Measurements from ENCODE around the gene QSOX1. TPM values are rescaled to one million over a fixed set of nuclear protein-coding genes. Genes with fewer than 3 reads are reported as not detected.
A peak's percentile ranks its signal among the peaks of the same experiment; 100 is the strongest.

The QSOX1 gene
- total RNA-seq, 1 experiment from 2014 or later, result 135 TPM

- TF ChIP-seq AR (CRISPR knock-in tag; IDR thresholded peaks at IDR 0.05), result no peak
- no peak for TF ChIP-seq EMX1 (CRISPR knock-in tag; IDR thresholded peaks at IDR 0.05)
- no peak for TF ChIP-seq TEAD4 (CRISPR knock-in tag; IDR thresholded peaks at IDR 0.05)
- no peak for TF ChIP-seq ZNF416 (CRISPR knock-in tag; IDR thresholded peaks at IDR 0.05)
- no peak for TF ChIP-seq NR3C1 (CRISPR knock-in tag; conservative IDR thresholded peaks at IDR 0.05; ENCODE audit: low read depth)
- no peak for TF ChIP-seq CDX4 (CRISPR knock-in tag; IDR thresholded peaks at IDR 0.05; ENCODE audit: borderline replicate concordance)
- no peak for TF ChIP-seq ZBTB43 (CRISPR knock-in tag; IDR thresholded peaks at IDR 0.05)
- TF ChIP-seq STAT6 (CRISPR knock-in tag; conservative IDR thresholded peaks at IDR 0.05; ENCODE audit: low read depth), result no peak
- TF ChIP-seq NR1H2 (CRISPR knock-in tag; IDR thresholded peaks at IDR 0.05), result no peak
- TF ChIP-seq GRHL2 (CRISPR knock-in tag; IDR thresholded peaks at IDR 0.05; ENCODE audit: insufficient replicate concordance, severe bottlenecking), result no peak
These were observed 57.2 kb downstream of the QSOX1 start (continued) for GRCh38 chr1:180211860-180212229.

- H3K27ac Mint-ChIP-seq, result no peak overlapping the region
- no peaks in the 10 kb centered on the region for H3K36me3 Mint-ChIP-seq
- peaks cover 8% of the 10 kb centered on the region for H3K4me1 Mint-ChIP-seq
- POLR2A ChIA-PET, result no interaction called here
- peak; percentile 65 for ATAC-seq
- peak; percentile 65 for DNase-seq (ENCODE audit: low spot score)
- CTCF ChIA-PET, result interaction anchor here (0.7 to 1.4 kb wide), 8 partner anchors 10 to 45 kb away, joined by 3 to 9 read pairs (median 4); no protein-coding TSS in a partner anchor
- H3K27me3 Mint-ChIP-seq (ENCODE audit: low read depth), result peaks cover 3% of the 10 kb centered on the region; the same call in 1 of the 2 replicates
- no peaks in the 10 kb centered on the region for H3K9me3 Mint-ChIP-seq
- no peak overlapping the region for H3K4me3 Mint-ChIP-seq
- TF ChIP-seq TP53 (CRISPR knock-in tag; IDR thresholded peaks at IDR 0.05) (no peak), E2F1 (CRISPR knock-in tag; IDR thresholded peaks at IDR 0.05) (no peak), ZMAT4 (CRISPR knock-in tag; IDR thresholded peaks at IDR 0.05) (no peak), USF2 (CRISPR knock-in tag; IDR thresholded peaks at IDR 0.05) (peak; percentile 92), USF1 (CRISPR knock-in tag; IDR thresholded peaks at IDR 0.05) (peak; percentile 91), IRF1 (CRISPR knock-in tag; IDR thresholded peaks at IDR 0.05) (no peak), GRHL2 (CRISPR knock-in tag; IDR thresholded peaks at IDR 0.05; ENCODE audit: insufficient replicate concordance, severe bottlenecking) (no peak), NFYB (CRISPR knock-in tag; conservative IDR thresholded peaks at IDR 0.05; ENCODE audit: low read depth) (peak; percentile 76), ESRRA (CRISPR knock-in tag; IDR thresholded peaks at IDR 0.05; ENCODE audit: borderline replicate concordance) (no peak), CREB1 (CRISPR knock-in tag; IDR thresholded peaks at IDR 0.05) (no peak), FOXP1 (CRISPR knock-in tag; IDR thresholded peaks at IDR 0.05; ENCODE audit: borderline replicate concordance) (no peak), ZBTB43 (CRISPR knock-in tag; IDR thresholded peaks at IDR 0.05) (no peak)
These were observed 58.9 kb downstream of the QSOX1 start for GRCh38 chr1:180213401-180214170.

All from WTC11 (cell line).